Measurements from ENCODE around the gene SPDYE1. TPM values are rescaled to one million over a fixed set of nuclear protein-coding genes. Genes with fewer than 3 reads are reported as not detected.
"Not testable (repeated sequence)": the region's sequence is repeated elsewhere in the genome, so short reads cannot be mapped to it uniquely, and the experiment has no call there.

The SPDYE1 gene, protein sequence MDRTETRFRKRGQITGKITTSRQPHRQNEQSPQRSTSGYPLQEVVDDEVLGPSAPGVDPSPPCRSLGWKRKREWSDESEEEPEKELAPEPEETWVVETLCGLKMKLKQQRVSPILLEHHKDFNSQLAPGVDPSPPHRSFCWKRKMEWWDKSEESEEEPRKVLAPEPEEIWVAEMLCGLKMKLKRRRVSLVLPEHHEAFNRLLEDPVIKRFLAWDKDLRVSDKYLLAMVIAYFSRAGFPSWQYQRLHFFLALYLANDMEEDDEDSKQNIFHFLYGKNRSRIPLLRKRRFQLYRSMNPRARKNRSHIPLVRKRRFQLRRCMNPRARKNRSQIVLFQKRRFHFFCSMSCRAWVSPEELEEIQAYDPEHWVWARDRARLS
- total RNA-seq = not detected

DNA sequence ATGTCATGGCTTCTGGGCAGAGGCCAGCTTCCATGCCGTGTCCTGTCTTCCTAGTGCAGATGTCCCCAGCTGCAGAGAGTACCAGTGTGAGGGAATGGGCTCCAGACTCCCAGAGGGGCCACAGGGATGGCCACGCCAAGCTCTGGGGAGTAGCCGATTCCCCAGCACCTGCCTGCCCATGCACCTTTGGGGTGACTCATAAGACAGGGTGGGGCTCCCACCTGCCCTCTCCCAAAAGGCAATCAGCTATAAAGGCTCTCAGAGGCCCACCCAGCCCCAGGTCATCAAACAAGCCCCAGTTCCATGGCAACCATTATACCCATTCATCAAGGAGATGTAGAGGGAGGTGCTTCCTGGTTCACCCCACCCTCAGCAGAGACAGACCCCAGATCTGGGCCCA lies at the start of gene SPDYE1:
Gene SPDYE1 (plus strand): TSS at position 366 of the 400 bp plus-strand sequence. CDS start 2,053 bp downstream, outside the sequence.
- ATAC-seq (ENCODE audit: insufficient number of reproducible peaks, low FRiP score, low read depth); H3K36me3 ChIP-seq; H3K9me3 ChIP-seq; H3K4me1 ChIP-seq (ENCODE audit: control insufficient read depth in 1 of 2, low read depth in 2 of 2); H3K27me3 ChIP-seq (replicated peaks; ENCODE audit: insufficient read depth); DNase-seq (ENCODE audit: low spot score); H3K4me3 ChIP-seq; H3K27ac ChIP-seq: not testable (repeated sequence)

DNA sequence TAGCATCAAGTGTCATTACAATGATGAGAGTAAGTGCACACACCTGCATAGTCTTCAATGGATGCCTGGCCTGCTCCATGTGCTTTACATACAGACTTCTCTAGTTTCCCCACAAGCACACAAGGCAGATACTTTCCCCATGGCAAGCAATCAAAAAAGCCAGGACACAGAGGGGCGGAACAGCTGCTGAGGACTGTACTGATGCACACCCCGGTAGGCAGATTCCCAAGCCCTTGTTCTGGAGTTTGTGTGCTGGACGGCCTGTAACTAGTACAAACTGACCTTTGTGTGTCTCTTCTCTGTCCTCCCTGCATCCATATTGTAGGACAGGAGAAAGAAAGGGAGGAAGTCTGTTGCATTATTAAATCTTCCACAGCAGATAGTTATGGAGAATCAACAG lies 45.7 kb upstream of the SPDYE1 start:
- Histone ChIP-seq H3K27ac (no peak overlapping the region), H3K9me3 (no peaks in the 10 kb centered on the region), H3K4me1 (ENCODE audit: control insufficient read depth in 1 of 2, low read depth in 2 of 2) (no peaks in the 10 kb centered on the region), H3K27me3 (replicated peaks; ENCODE audit: insufficient read depth) (no peaks in the 10 kb centered on the region), H3K36me3 (peaks cover 31% of the 10 kb centered on the region), H3K4me3 (no peak overlapping the region)
- no peak for ATAC-seq (ENCODE audit: insufficient number of reproducible peaks, low FRiP score, low read depth)
- no peak for TF ChIP-seq CTCF (IDR thresholded peaks at IDR 0.05)
- DNase-seq (ENCODE audit: low spot score) = no peak

DNA sequence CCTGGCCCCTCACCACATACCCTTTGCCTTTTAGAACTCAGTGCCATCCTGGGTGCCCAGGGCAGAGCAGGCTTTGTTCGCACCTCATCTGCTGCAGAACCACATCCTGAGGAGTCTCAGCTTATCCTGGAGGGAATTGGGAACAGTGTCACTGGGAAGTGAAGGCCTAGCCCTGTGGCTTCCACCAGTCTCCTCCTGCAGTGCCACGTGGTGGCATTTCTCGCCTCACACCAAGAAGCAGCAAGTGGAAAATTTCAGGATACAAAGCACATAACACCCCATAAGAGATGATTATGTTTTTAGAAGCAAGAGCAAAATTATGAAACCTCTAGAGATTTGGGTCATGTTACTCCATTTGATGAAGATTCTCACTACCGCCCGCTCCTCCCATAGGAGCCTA lies 44.6 kb upstream of the SPDYE1 start:
- H3K36me3 ChIP-seq = peaks cover 26% of the 10 kb centered on the region
- DNase-seq (ENCODE audit: low spot score) = no peak
- H3K4me3 ChIP-seq = no peak overlapping the region
- no peaks in the 10 kb centered on the region for H3K9me3 ChIP-seq
- H3K4me1 ChIP-seq (ENCODE audit: control insufficient read depth in 1 of 2, low read depth in 2 of 2) = no peaks in the 10 kb centered on the region
- H3K27me3 ChIP-seq (replicated peaks; ENCODE audit: insufficient read depth) = no peaks in the 10 kb centered on the region
- ATAC-seq (ENCODE audit: insufficient number of reproducible peaks, low FRiP score, low read depth) = no peak
- TF ChIP-seq CTCF (IDR thresholded peaks at IDR 0.05) = no peak
- H3K27ac ChIP-seq = no peak overlapping the region

- DNase-seq (ENCODE audit: low spot score) (no peak), ATAC-seq (ENCODE audit: insufficient number of reproducible peaks, low FRiP score, low read depth) (no peak)
- Histone ChIP-seq H3K4me1 (ENCODE audit: control insufficient read depth in 1 of 2, low read depth in 2 of 2) (no peaks in the 10 kb centered on the region), H3K9me3 (no peaks in the 10 kb centered on the region), H3K27me3 (replicated peaks; ENCODE audit: insufficient read depth) (no peaks in the 10 kb centered on the region), H3K4me3 (no peak overlapping the region), H3K36me3 (peaks cover 16% of the 10 kb centered on the region), H3K27ac (no peak overlapping the region)
- TF ChIP-seq CTCF (IDR thresholded peaks at IDR 0.05) = peak; percentile 15
Measured at GRCh38 chr7:43954524-43955228, 43.0 kb upstream of the SPDYE1 start.

- DNase-seq (ENCODE audit: low spot score) (no peak), ATAC-seq (ENCODE audit: insufficient number of reproducible peaks, low FRiP score, low read depth) (no peak)
- Histone ChIP-seq H3K4me1 (ENCODE audit: control insufficient read depth in 1 of 2, low read depth in 2 of 2) (no peaks in the 10 kb centered on the region), H3K27ac (no peak overlapping the region), H3K27me3 (replicated peaks; ENCODE audit: insufficient read depth) (no peaks in the 10 kb centered on the region), H3K36me3 (peaks cover 10% of the 10 kb centered on the region), H3K9me3 (no peaks in the 10 kb centered on the region), H3K4me3 (no peak overlapping the region)
- no peak for TF ChIP-seq CTCF (IDR thresholded peaks at IDR 0.05)
Measured at GRCh38 chr7:43956027-43956426, 41.7 kb upstream of the SPDYE1 start.

All from thoracic aorta (tissue), 2 donors.